HTR-8/SVneo (cell line): ENCODE results near the gene GPATCH2L.

ENCODE experiments used
- DNase-seq: peaks from one replicate; pipeline ENCODE4 v3.0.0; 2011; ENCODE audit warnings: low spot score, mixed read lengths; ENCODE audit not compliant: insufficient read length
- FAIRE-seq: peaks from 2 replicates; lab custom pipeline; 2011; peaks lifted over from hg19 to GRCh38; lab: Jason Lieb, UNC

Gene GPATCH2L

DNA sequence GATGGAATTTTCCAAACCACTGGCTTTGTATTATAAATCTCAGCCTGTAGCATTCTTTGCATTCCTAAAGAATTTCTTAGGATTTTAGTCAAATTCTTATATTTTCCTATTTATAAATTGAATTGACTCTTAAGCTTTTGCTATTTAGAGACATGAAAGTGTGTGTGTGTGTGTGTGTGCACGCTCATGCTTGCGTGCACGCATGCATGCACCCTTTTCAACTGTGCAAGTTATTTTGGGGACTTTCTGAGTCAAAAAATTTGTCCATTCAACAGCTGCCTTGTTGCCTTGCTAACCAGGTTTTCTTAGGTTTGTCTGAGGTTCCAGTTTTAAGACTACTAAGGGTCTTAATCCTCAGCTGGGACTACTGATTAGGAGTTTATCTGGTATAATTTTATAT, 42.6 kb downstream of the GPATCH2L start:
- FAIRE-seq (peak; percentile 51), DNase-seq (no peak)

DNA sequence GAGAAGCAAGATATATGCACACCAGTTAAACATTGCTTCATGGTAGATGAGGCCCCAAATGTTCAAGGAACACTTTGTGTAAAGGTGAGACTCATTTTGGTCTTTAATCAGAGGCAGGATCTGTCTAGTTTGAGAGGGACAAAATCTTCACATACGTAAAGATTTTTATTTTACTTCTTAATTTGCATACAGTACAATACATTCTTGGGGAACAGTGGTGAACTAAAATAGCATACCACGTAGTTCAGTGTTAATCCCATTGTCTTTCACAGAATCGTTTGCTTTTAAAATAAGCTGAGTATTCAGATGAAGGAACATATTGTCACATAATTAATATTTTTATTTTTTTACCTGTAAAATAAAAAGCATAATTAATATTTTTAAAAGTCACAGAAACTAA, 43.3 kb downstream of the GPATCH2L start:
- FAIRE-seq = peak; percentile 36
- DNase-seq = no peak

DNA sequence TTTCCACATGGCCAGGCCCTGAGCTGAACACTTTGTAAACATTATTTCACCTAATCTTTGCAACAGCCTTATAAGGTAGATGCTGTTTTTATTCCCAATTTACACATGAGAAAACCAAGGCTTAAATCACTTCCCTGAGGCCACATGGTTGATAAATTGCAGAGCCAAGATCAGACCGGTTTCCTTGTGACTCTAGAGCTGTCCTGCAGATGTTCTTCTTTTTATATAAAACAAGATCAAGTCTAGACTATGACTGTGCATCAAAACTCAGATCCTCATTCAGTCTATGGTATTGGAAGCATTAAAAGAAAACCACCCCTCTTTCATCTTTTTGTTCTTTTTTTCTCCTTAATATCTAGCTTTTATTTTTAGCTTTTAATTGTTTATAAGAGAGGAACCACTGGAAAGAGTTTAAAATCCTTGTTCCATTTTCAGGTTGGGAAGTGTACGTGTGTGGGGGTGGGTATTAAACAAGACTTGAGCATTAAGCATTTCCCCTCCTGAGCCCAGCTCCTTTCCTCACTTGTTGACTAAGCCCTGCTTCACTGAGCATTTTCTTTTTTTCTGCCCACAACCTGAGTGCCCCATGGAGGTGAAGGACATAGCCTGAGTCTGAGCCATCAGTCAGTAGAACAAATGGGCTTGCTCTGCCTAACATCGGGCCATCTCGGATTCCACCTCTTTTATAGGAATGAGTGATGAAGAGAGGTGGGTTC, 45.4 kb downstream of the GPATCH2L start:
- no peak for DNase-seq
- FAIRE-seq = peak; percentile 83

DNA sequence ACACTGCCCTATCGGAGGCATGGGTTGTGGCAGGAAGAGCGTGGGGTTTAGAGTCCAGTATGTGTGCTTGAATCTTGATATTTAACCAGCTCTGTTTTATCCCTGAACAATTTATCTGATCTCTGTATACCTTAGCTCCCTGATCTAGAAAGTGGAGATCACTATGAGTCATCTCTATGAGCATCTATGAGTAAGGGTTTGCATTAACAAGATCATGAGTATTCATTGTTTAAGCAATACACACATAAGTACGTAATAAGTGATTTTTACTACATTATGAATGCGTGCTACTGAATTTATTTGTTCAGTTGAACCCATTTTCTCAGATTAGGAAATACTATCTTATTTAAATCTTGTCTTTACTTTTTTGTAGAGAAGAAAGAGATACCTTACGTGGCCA, 49.4 kb downstream of the GPATCH2L start:
- FAIRE-seq (peak; percentile 63), DNase-seq (peak; percentile 62)

- DNase-seq = peak; percentile 74
- FAIRE-seq = peak; percentile 98
Measured at GRCh38 chr14:76203086-76204001, 51.6 kb downstream of the GPATCH2L start.

DNA sequence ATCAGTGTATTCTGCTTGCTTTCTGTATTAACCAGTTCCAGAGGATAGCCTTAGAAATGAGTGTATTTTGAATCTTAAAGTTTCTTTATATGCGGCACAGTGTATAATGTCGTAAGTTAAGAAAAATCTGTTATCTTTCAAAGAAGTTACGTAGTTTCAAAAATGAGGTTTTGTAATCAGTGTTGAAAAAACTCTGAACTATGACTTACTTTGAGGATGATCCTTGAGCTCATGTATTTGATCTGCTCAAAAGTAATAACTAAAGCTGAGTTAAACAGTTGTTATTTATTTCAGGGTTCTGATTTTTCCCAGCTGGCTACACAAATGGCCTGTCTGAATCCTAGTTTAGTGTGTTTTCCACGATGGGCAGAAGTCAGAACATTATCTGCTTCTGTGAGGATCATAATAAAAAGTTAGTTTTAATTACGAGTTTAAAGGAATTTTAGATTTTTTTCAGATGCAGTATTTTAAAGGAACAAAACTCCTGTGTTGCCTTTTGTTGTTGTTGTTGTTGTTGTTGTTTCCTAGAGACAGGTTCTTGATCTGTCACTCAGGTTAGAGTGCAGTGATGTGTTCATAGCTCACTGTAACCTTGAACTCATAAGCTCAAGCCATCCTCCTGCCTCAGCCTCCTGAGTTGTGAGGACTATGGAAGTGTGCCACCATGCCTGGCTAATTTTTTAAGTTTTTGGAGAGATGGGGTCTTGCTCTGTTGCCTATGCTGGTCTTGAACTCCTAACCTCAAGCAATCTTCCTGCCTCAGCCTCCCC, 52.9 kb downstream of the GPATCH2L start:
- FAIRE-seq (peak; percentile 9), DNase-seq (no peak)

- FAIRE-seq = peak; percentile 93
- DNase-seq = no peak
Measured at GRCh38 chr14:76205708-76206107, 54.0 kb downstream of the GPATCH2L start.

DNA sequence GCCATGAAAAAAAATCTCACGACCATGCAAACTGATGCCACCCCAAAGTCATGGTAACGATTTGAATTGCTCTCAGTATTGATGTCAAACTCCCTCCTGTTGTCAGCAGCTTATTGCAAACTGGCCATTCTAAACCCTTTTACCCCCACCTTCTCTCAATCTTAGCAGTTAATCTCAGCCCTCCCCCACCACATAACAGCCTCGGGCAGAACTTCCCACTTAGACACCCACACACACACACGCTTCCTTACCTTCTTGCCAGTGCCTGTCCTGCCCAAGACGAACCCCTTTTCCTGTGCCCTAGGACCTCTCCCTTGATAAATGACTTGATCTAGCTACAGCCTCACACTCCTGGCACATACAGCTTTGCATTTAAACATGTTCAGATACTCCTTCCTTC, 56.6 kb downstream of the GPATCH2L start:
- DNase-seq = no peak
- FAIRE-seq = peak; percentile 87

DNA sequence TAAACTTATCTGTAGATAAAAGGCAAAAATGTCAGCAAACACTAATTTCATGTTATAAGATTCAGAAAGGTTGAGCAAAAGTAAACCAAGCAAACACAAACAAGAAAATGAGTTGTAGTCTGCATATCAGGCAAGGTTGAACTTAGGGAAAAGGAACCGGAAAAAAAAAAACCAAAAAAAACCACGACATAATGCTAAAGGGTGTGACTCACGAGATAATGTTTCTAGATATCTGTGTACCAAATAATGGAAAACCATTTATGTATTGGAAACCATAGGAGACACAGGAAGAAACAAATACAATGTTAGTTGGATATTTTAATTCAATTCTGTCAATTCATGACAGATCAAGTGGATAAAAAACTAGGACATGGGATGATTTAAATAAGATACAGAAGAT, 60.5 kb downstream of the GPATCH2L start:
- no peak for FAIRE-seq
- DNase-seq = no peak

GRCh38 chr14:76217179-76217578, 65.5 kb downstream of the GPATCH2L start:
- DNase-seq = no peak
- FAIRE-seq = no peak

DNA sequence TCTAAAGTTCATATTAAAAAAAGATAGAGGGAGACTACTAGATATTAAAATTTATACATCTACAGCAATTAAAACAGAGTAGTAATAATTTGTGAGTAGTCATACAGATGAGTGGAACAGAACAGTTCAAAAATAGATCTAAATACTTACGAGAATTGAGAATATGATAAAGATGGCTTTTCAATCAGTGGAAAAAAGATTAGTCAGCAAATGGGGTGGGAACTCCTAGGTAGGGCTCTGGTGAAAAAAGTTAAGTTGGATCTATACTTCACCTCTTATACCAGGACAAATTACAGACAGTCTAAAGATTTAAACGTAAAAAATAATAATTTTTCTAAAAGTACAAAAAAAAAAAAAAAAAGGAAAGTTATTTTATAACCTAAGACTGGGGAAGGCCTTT, 66.9 kb downstream of the GPATCH2L start:
- DNase-seq (no peak), FAIRE-seq (no peak)

- FAIRE-seq (peak; percentile 40), DNase-seq (no peak)
Measured at GRCh38 chr14:76219873-76220272, 68.2 kb downstream of the GPATCH2L start.

- DNase-seq = peak; percentile 75
- FAIRE-seq = peak; percentile 90
Measured at GRCh38 chr14:76227450-76228050, 75.8 kb downstream of the GPATCH2L start.

DNA sequence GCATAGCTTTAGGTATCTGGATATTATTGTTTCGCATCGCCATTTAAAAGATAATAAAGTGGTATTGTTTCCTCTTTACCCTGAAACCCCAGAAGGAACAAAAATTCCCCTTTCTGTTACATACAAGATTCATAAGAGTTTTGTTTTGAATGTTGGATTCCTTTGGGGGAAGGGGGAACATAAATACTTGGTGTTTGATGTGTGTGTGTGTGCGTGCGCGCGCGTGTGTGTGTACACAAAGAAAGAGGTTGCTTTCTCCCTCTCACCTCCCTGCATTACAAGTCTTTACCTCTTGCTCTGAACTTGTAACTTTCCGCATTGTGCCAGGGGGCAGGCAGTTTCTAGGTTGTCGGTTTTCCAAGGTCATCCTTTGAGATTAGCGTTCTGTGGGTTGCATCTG, 76.4 kb downstream of the GPATCH2L start:
- DNase-seq = no peak
- FAIRE-seq = no peak

GRCh38 chr14:76232800-76233199, 81.1 kb downstream of the GPATCH2L start:
- DNase-seq = no peak
- FAIRE-seq = no peak

- DNase-seq (no peak), FAIRE-seq (peak; percentile 77)
Measured at GRCh38 chr14:76235628-76236027, 83.9 kb downstream of the GPATCH2L start.

DNA sequence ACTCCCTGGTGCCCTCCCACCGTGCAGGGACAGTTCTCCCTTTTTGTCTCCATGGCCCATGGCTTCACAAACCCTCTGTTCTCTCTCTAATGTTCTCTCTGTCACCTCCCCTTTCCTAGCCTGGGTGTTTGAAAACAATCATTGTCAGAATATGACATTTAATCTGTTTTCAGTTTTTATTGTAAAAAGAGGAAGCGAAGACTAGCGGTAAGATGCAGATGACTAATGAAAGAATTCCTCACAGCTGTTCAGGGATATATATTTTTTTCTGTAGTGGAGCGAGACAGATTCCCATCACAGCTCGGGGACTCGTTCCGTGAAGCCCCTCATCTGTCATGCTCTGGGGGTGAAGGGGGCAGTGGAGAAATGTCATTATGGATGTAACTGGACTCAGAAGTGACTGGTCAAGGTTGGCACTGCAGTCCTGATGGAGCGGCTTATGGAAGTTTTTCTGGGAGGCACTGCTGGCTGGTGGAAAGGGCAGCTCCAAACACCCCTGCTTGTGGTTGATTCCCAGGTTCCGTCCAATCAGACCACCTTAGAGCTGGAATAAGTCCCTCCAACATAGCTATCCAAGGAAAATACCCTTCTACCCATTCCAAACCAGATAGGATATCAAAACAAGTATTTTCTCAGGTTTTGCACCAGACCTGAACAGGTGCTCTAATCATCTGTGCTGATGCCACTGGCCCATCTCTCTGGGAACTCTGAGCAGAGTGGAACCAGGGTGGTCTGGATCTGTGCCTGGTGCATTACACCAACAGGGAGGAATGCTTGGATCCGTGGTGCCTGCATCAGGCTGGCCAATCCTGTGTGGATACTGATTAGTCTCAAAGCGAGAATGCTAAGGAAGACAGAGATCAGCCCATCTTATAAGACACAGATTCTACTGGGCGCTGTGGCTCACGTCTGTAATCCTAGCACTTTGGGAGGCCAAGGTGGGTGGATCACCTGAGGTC, 84.7 kb downstream of the GPATCH2L start:
- FAIRE-seq = no peak
- no peak for DNase-seq

DNA sequence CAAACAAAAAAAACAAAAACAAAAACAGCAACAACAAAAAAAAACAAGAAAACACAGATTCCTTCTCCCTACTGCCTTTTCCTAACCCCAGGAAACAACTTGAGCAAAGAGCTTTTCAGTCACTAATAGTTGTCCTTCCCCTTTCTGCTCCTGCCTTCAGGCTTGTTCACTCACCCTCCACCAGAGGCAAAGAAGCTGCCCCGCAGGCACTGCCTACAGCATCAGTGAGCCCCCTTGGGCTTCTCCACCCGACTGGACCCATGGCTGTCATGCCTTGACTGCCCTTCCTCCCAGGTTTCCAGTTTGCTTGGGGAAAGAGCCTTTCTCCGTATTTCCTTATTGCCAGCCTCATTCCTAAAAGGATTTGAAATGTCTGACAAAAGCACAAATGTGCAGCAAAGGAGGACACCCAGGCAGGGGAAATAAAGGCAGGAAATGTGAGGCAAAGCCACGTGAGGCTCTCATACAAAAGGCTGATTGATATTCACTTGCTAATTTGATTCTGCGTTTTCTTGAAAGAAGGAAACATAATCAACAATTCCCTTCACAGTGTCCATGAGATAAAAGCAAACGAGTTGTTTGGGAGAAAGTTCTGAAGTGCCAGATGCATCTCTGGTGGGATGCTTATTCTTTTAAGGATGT, 85.7 kb downstream of the GPATCH2L start:
- FAIRE-seq = peak; percentile 54

GRCh38 chr14:76245097-76245496, 93.4 kb downstream of the GPATCH2L start:
- FAIRE-seq (peak; percentile 84), DNase-seq (no peak)

More for the DNA sequence above, 85.7 kb downstream of the GPATCH2L start:
- DNase-seq = no peak
